RCC 7860 (cell line): ENCODE results near the gene MAP2K4.

Experiments
- DNase-seq: peaks from one replicate; pipeline ENCODE4 v3.0.0-alpha.2; 2015; ENCODE audit warnings: low spot score
- FAIRE-seq: peaks from 2 replicates; lab custom pipeline; 2012; peaks lifted over from hg19 to GRCh38; lab: Jason Lieb, UNC

Gene MAP2K4

GRCh38 chr17:12035673-12036072, 15.0 kb downstream of the MAP2K4 start:
- FAIRE-seq (no peak), DNase-seq (no peak)

GRCh38 chr17:12037970-12038369, 17.3 kb downstream of the MAP2K4 start:
- FAIRE-seq (no peak), DNase-seq (no peak)

- FAIRE-seq (peak; percentile 32), DNase-seq (no peak)
These were observed 19.8 kb downstream of the MAP2K4 start for GRCh38 chr17:12040478-12040877.

GRCh38 chr17:12041312-12041711, 20.6 kb downstream of the MAP2K4 start:
- FAIRE-seq (peak; percentile 92), DNase-seq (peak; percentile 40)

- FAIRE-seq (no peak), DNase-seq (no peak)
These were observed 23.0 kb downstream of the MAP2K4 start for GRCh38 chr17:12043702-12044101.

GRCh38 chr17:12046786-12047185, 26.1 kb downstream of the MAP2K4 start:
- no peak for DNase-seq
- no peak for FAIRE-seq

GRCh38 chr17:12047681-12048376, 27.2 kb downstream of the MAP2K4 start:
- FAIRE-seq (no peak), DNase-seq (peak; percentile 16)

GRCh38 chr17:12048843-12049473, 28.3 kb downstream of the MAP2K4 start:
- FAIRE-seq (no peak), DNase-seq (no peak)

- FAIRE-seq (no peak), DNase-seq (no peak)
These were observed 30.1 kb downstream of the MAP2K4 start for GRCh38 chr17:12050646-12051225.

GRCh38 chr17:12053552-12053951, 32.9 kb downstream of the MAP2K4 start:
- DNase-seq (no peak), FAIRE-seq (no peak)

- DNase-seq (no peak), FAIRE-seq (no peak)
These were observed 35.2 kb downstream of the MAP2K4 start for GRCh38 chr17:12055889-12056288.

- no peak for FAIRE-seq
- DNase-seq: no peak
These were observed 36.8 kb downstream of the MAP2K4 start for GRCh38 chr17:12057520-12057919.

GRCh38 chr17:12058535-12058934, 37.9 kb downstream of the MAP2K4 start:
- FAIRE-seq: no peak

GRCh38 chr17:12062249-12062648, 41.6 kb downstream of the MAP2K4 start:
- DNase-seq (no peak), FAIRE-seq (no peak)

More at GRCh38 chr17:12058535-12058934, 37.9 kb downstream of the MAP2K4 start:
- DNase-seq: no peak

- DNase-seq (no peak), FAIRE-seq (no peak)
These were observed 43.7 kb downstream of the MAP2K4 start for GRCh38 chr17:12064395-12064794.

- FAIRE-seq (no peak), DNase-seq (no peak)
These were observed 46.8 kb downstream of the MAP2K4 start for GRCh38 chr17:12067485-12067884.

- no peak for FAIRE-seq
These were observed 48.3 kb downstream of the MAP2K4 start for GRCh38 chr17:12068946-12069345.

GRCh38 chr17:12070561-12070960, 49.9 kb downstream of the MAP2K4 start:
- no peak for DNase-seq
- FAIRE-seq: no peak

More at GRCh38 chr17:12068946-12069345, 48.3 kb downstream of the MAP2K4 start:
- DNase-seq: no peak

GRCh38 chr17:12074346-12074745, 53.7 kb downstream of the MAP2K4 start:
- no peak for DNase-seq
- FAIRE-seq: no peak

GRCh38 chr17:12077773-12078172, 57.1 kb downstream of the MAP2K4 start:
- FAIRE-seq: no peak
- no peak for DNase-seq

GRCh38 chr17:12078791-12079190, 58.1 kb downstream of the MAP2K4 start:
- FAIRE-seq (peak; percentile 58), DNase-seq (peak; percentile 44)

GRCh38 chr17:12081720-12082119, 61.0 kb downstream of the MAP2K4 start:
- no peak for DNase-seq
- FAIRE-seq: no peak
